WERI-Rb-1 (cell line): Measurements from ENCODE around the gene RSPO3.

Experiments used
- DNase-seq: peaks from one replicate; pipeline ENCODE4 v3.0.0-alpha.2; 2020
- H3K27ac ChIP-seq: fragments of 250-450 bp; sonication (Bioruptor Pico); 2 replicates; pipeline ENCODE4 v1.5.1; 2020; ENCODE audit warnings: mild to moderate bottlenecking, moderate library complexity
- H3K27me3 ChIP-seq: fragments of 250-450 bp; sonication (Bioruptor Pico); 2 replicates; pipeline ENCODE4 v1.5.1; 2021; ENCODE audit warnings: mild to moderate bottlenecking, low read depth, moderate library complexity; ENCODE audit not compliant: insufficient read depth, severe bottlenecking
- H3K36me3 ChIP-seq: fragments of 250-450 bp; sonication (Bioruptor Pico); 2 replicates; pipeline ENCODE4 v1.5.1; 2020; ENCODE audit warnings: mild to moderate bottlenecking, moderate library complexity
- H3K4me3 ChIP-seq: 2 replicates; pipeline ENCODE4 v1.5.1; 2011; ENCODE audit warnings: low read depth, mild to moderate bottlenecking, control low read depth, low read length
- H3K9me3 ChIP-seq: fragments of 250-450 bp; sonication (Bioruptor Pico); 2 replicates; pipeline ENCODE4 v1.5.1; 2021; ENCODE audit warnings: mild to moderate bottlenecking, moderate library complexity; ENCODE audit not compliant: severe bottlenecking
- CTCF ChIP-seq: IDR thresholded peaks from 2 replicates; pipeline ENCODE4 v1.5.1; 2011; ENCODE audit warnings: low read depth, mild to moderate bottlenecking, control low read depth, inconsistent platforms, low read length

The RSPO3 gene

GRCh38 chr6:127078669-127079068, 39.8 kb upstream of the RSPO3 start:
- H3K27ac ChIP-seq, result no peak overlapping the region
- TF ChIP-seq CTCF, result no peak
- no peaks in the 10 kb centered on the region for H3K36me3 ChIP-seq
- no peak overlapping the region for H3K4me3 ChIP-seq
- no peaks in the 10 kb centered on the region for H3K27me3 ChIP-seq
- H3K9me3 ChIP-seq, result no peaks in the 10 kb centered on the region
- DNase-seq, result no peak

- H3K4me3 ChIP-seq, result no peak overlapping the region
- H3K9me3 ChIP-seq, result no peaks in the 10 kb centered on the region
- H3K27ac ChIP-seq, result no peak overlapping the region
- no peak for TF ChIP-seq CTCF
- no peaks in the 10 kb centered on the region for H3K36me3 ChIP-seq
- no peaks in the 10 kb centered on the region for H3K27me3 ChIP-seq
- DNase-seq, result no peak
Observed at GRCh38 chr6:127079681-127080080, 38.8 kb upstream of the RSPO3 start.

GRCh38 chr6:127080081-127080480, 38.4 kb upstream of the RSPO3 start:
- H3K4me3 ChIP-seq, result no peak overlapping the region

GRCh38 chr6:127083231-127083962, 35.1 kb upstream of the RSPO3 start:
- no peak for TF ChIP-seq CTCF
- DNase-seq, result no peak
- Histone ChIP-seq H3K36me3 (no peaks in the 10 kb centered on the region), H3K27me3 (no peaks in the 10 kb centered on the region), H3K4me3 (no peak overlapping the region), H3K9me3 (no peaks in the 10 kb centered on the region), H3K27ac (no peak overlapping the region)

More at GRCh38 chr6:127080081-127080480, 38.4 kb upstream of the RSPO3 start:
- Histone ChIP-seq H3K36me3 (no peaks in the 10 kb centered on the region), H3K27me3 (no peaks in the 10 kb centered on the region), H3K27ac (no peak overlapping the region), H3K9me3 (no peaks in the 10 kb centered on the region)
- TF ChIP-seq CTCF, result no peak
- no peak for DNase-seq

DNA sequence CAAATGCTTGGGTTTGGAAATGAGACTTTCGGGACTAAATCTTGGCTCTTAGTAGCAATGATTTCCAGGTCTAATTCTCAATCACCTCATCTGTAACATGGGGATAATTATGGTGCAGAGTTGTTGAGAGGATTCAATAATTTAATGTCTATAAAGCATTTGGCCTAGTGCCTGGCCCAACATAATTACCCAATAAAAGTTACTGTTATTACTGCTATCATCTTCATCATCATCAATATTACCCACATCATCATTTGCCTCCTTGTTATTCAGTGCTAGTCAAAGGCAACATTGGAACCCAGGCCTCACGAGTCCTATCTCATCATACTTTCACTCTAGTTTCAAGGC, 34.5 kb upstream of the RSPO3 start:
- Histone ChIP-seq H3K9me3 (no peaks in the 10 kb centered on the region), H3K27me3 (no peaks in the 10 kb centered on the region), H3K36me3 (no peaks in the 10 kb centered on the region), H3K4me3 (no peak overlapping the region), H3K27ac (no peak overlapping the region)
- TF ChIP-seq CTCF, result no peak
- no peak for DNase-seq

- TF ChIP-seq CTCF, result no peak
- DNase-seq, result no peak
- H3K36me3 ChIP-seq, result no peaks in the 10 kb centered on the region
- no peaks in the 10 kb centered on the region for H3K27me3 ChIP-seq
- H3K9me3 ChIP-seq, result no peaks in the 10 kb centered on the region
- no peak overlapping the region for H3K4me3 ChIP-seq
- no peak overlapping the region for H3K27ac ChIP-seq
Observed at GRCh38 chr6:127085181-127085580, 33.3 kb upstream of the RSPO3 start.
